ENCODE results near the gene EMILIN3. TPM values are rescaled to one million over a fixed set of nuclear protein-coding genes. Genes with fewer than 3 reads are reported as not detected.

EMILIN3 gene
- total RNA-seq, 1 donor from 2014 or later, result not detected

DNA sequence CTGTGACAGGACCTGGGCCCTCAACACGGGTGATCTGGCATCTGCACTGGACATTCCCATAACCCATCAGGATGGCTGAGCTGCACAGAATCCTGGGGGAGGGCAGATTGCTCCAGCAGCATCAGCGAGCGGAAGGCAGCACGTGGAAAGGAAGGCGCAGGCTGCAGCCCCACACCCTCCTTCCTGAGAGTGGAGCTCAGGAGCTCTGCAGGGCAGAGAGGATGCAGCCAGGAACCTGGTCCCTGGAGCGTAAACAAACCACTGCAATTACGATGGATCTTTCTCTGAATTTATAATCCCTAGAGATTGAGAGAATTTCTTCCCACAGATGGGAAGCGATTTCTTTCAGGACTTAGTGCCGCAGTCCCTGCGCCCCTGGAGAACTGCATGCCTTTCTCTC lies 39.7 kb upstream of the EMILIN3 start:
- intact Hi-C loops (cut with micrococcal nuclease), result no loop called here
- POLR2A ChIA-PET, result no interaction called here

DNA sequence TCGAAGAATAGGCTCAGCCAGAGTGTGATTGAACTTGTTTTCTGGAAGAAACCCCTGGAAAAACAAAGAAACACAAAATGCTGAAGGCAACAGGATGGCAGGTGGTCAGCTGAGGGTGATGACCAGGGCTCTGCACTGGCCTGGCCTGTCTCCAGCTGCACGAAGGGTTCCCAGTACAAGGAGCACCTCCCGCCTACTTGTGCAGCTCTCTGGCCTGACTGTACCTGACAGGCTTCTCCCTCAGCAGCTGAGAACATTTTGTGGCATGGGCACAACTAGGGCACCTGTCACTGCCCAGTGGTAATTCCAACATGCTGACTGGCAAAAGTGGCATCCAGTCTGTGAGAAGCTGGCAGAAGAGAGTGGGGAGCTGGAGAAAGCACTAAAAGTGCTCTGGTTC lies 38.8 kb upstream of the EMILIN3 start:
- intact Hi-C loops (cut with micrococcal nuclease), result no loop called here
- peaks cover 69% of the 10 kb centered on the region for H3K36me3 Mint-ChIP-seq (ENCODE audit: low read depth)
- CTCF ChIA-PET, result no interaction called here
- no peak overlapping the region for H3K4me3 Mint-ChIP-seq
- no peak overlapping the region for H3K27ac Mint-ChIP-seq
- POLR2A ChIA-PET, result no interaction called here
- H3K27me3 Mint-ChIP-seq, result no peaks in the 10 kb centered on the region
- TF ChIP-seq, protein P1, sequence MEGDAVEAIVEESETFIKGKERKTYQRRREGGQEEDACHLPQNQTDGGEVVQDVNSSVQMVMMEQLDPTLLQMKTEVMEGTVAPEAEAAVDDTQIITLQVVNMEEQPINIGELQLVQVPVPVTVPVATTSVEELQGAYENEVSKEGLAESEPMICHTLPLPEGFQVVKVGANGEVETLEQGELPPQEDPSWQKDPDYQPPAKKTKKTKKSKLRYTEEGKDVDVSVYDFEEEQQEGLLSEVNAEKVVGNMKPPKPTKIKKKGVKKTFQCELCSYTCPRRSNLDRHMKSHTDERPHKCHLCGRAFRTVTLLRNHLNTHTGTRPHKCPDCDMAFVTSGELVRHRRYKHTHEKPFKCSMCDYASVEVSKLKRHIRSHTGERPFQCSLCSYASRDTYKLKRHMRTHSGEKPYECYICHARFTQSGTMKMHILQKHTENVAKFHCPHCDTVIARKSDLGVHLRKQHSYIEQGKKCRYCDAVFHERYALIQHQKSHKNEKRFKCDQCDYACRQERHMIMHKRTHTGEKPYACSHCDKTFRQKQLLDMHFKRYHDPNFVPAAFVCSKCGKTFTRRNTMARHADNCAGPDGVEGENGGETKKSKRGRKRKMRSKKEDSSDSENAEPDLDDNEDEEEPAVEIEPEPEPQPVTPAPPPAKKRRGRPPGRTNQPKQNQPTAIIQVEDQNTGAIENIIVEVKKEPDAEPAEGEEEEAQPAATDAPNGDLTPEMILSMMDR (IDR thresholded peaks at IDR 0.05), result no peak
- peaks cover 3% of the 10 kb centered on the region for H3K4me1 Mint-ChIP-seq
- ATAC-seq (ENCODE audit: low read depth) (no peak), DNase-seq (no peak)
- H3K9me3 Mint-ChIP-seq, result no peaks in the 10 kb centered on the region

More for the DNA sequence above, 39.7 kb upstream of the EMILIN3 start:
- H3K36me3 Mint-ChIP-seq (ENCODE audit: low read depth), result peaks cover 78% of the 10 kb centered on the region
- TF ChIP-seq, protein P1 (IDR thresholded peaks at IDR 0.05), result no peak
- DNase-seq (no peak), ATAC-seq (ENCODE audit: low read depth) (no peak)
- H3K27me3 Mint-ChIP-seq, result no peaks in the 10 kb centered on the region
- H3K4me1 Mint-ChIP-seq, result peaks cover 3% of the 10 kb centered on the region
- no peak overlapping the region for H3K27ac Mint-ChIP-seq
- no peak overlapping the region for H3K4me3 Mint-ChIP-seq
- H3K9me3 Mint-ChIP-seq, result no peaks in the 10 kb centered on the region
- CTCF ChIA-PET, result no interaction called here

DNA sequence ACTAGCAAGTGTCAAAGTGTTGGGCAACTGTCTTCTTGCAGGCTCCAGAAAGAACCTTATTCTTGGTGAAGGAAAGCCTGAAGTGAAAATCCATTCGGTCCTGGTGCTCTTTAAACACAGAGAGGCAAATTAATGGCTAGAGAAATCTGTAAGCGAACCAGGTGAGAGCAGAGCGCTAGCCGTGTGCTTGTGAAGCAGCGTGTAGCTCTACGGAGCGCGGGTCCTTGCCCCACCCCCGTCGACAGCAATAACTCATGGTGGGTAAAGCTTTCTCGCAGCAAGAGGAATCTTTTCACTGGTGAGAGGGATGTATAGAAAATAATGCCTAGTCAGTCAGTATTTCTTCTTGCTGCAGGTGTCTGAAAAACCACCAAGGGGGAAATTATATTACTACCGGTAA lies 37.0 kb upstream of the EMILIN3 start:
- no peak for DNase-seq
- H3K4me3 Mint-ChIP-seq, result no peak overlapping the region
- no peaks in the 10 kb centered on the region for H3K9me3 Mint-ChIP-seq
- no peak for ATAC-seq (ENCODE audit: low read depth)
- ChIA-PET POLR2A (no interaction called here), CTCF (no interaction called here)
- TF ChIP-seq, protein P1 (IDR thresholded peaks at IDR 0.05), result no peak
- intact Hi-C loops (cut with micrococcal nuclease), result no loop called here
- H3K27ac Mint-ChIP-seq, result no peak overlapping the region
- peaks cover 52% of the 10 kb centered on the region for H3K36me3 Mint-ChIP-seq (ENCODE audit: low read depth)
- H3K27me3 Mint-ChIP-seq, result no peaks in the 10 kb centered on the region
- peaks cover 3% of the 10 kb centered on the region for H3K4me1 Mint-ChIP-seq

DNA sequence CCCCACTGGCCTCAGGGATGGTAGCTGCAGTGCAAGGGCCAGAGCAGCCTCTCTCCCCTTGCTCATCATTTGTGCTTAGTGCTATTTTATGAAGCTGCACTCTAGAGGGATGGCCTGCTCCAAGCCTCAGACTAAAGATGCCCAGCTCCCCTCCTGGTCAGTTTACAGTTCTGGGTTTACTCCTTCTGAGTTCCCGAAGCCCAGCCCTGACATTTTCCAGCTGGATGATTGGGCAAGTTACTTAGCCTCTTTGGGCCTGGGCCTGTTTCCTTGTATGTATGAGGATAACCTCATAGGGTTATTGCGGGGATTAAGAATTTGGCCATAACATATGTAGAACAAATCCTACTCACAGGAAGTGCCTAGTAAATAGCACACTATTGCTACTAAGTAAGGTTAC lies 31.8 kb upstream of the EMILIN3 start:
- TF ChIP-seq, protein P1 (IDR thresholded peaks at IDR 0.05), result no peak
- CTCF ChIA-PET, result no interaction called here
- Mint-ChIP-seq H3K36me3 (ENCODE audit: low read depth) (peaks cover 8% of the 10 kb centered on the region), H3K4me3 (no peak overlapping the region), H3K27me3 (no peaks in the 10 kb centered on the region), H3K4me1 (no peaks in the 10 kb centered on the region), H3K27ac (no peak overlapping the region), H3K9me3 (no peaks in the 10 kb centered on the region)
- ATAC-seq (ENCODE audit: low read depth) (no peak), DNase-seq (no peak)
- POLR2A ChIA-PET, result no interaction called here
- intact Hi-C loops (cut with micrococcal nuclease), result no loop called here

DNA sequence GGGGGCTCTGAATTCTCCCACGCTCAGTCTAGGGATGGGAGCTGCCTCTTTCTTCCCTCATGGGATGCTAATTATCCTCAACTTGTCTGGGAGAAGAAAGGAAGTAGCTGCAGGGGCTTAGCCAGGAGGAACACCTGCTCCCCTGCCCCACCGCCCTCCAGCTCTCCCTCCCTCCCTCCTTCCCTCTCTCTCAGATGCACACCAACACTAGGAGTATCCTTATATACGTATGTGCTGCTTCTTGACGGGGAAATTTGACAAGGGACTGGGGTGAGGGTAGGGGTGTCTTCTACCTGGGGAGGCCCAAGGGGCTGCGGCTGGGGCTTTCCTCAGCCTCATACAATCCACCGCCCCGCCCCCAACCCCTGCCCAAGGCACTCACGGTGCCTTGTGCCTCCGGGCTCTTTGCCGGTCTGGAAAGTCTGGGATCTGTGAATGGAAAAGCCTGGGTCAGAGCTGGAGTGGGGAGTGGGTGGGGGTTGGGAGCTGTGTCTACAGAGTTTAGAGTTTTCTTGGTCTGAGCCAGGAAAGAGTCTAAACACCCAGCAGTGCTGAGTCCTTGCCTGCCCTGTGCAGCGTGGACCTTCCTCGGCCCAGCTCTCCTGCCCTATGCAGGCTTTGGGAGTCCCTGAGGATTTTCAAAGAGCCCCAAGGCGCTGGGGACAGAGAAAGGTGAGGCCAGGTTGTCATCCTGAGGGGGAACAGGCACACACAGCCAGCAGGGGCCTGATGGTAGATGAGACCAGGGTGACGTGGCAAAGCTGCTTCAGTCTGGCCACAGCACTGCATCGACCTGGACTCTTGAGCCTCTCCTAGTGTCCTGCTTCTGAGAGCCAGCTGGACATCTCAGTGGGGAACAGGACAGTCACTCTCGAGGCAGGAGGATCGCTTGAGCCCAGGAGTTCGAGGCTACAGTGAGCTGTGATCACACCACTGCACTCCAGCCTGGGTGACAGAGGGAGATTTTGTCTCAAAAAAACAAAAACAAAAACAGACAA lies 29.3 kb upstream of the EMILIN3 start:
- H3K27me3 Mint-ChIP-seq, result no peaks in the 10 kb centered on the region
- ChIA-PET CTCF (no interaction called here), POLR2A (no interaction called here)
- TF ChIP-seq, protein P1 (IDR thresholded peaks at IDR 0.05), result no peak
- no peaks in the 10 kb centered on the region for H3K36me3 Mint-ChIP-seq (ENCODE audit: low read depth)
- no peak for DNase-seq
- H3K4me3 Mint-ChIP-seq, result no peak overlapping the region
- ATAC-seq (ENCODE audit: low read depth), result no peak
- intact Hi-C loops (cut with micrococcal nuclease), result no loop called here
- no peak overlapping the region for H3K27ac Mint-ChIP-seq
- no peaks in the 10 kb centered on the region for H3K9me3 Mint-ChIP-seq
- H3K4me1 Mint-ChIP-seq, result no peaks in the 10 kb centered on the region
